Left renal cortex interstitium (tissue), 4 donors: ENCODE data around the gene IL36G. TPM values are rescaled to one million over a fixed set of nuclear protein-coding genes. Genes with fewer than 3 reads are reported as not detected.
"Not testable (repeated sequence)": the region's sequence is repeated elsewhere in the genome, so short reads cannot be mapped to it uniquely, and the experiment has no call there.

Experiments
- DNase-seq, 4 donors: peaks; one replicate each; pipeline ENCODE4 v3.0.0-alpha.2; 2013; ENCODE audit warnings: low read depth in 4 of 4, low spot score in 2 of 4, missing footprints in 1 of 4
- polyA plus RNA-seq, 4 donors: library from polyadenylated mRNA; unstranded; fragments of 120-200 nt; gene quantifications; one replicate each; pipeline ENCODE4 v1.2.1, GENCODE V29; 2013; ENCODE audit not compliant: insufficient read length in 4 of 4

The IL36G gene
- under 1 TPM in 2 of 4 donors, not detected in 2; 0.21 to 0.25 TPM for polyA plus RNA-seq

GRCh38 chr2:112977559-112978056 is at the start of gene IL36G:
IL36G (plus strand) TSS chr2:112978006; CDS start chr2:112978639, 633 bp downstream.
- DNase-seq, result no peak

- DNase-seq, result no peak
Measured at GRCh38 chr2:112933261-112933660, 44.5 kb upstream of the IL36G start.

- not testable (repeated sequence) for DNase-seq
Measured at GRCh38 chr2:112934117-112934516, 43.7 kb upstream of the IL36G start.

GRCh38 chr2:112936927-112937232 is 40.9 kb upstream of the IL36G start:
- DNase-seq, result no peak

- no peak for DNase-seq
Measured at GRCh38 chr2:112938904-112939303, 38.9 kb upstream of the IL36G start.

GRCh38 chr2:112939425-112939824 is 38.4 kb upstream of the IL36G start:
- no peak for DNase-seq

GRCh38 chr2:112940859-112941625 is 36.8 kb upstream of the IL36G start:
- DNase-seq, result no peak

- DNase-seq, result peak; percentile 23 to 62 (median 42)
Measured at GRCh38 chr2:112941753-112942653, 35.8 kb upstream of the IL36G start.

GRCh38 chr2:112942654-112943002 is 35.2 kb upstream of the IL36G start:
- no peak for DNase-seq

GRCh38 chr2:112944971-112945370 is 32.8 kb upstream of the IL36G start:
- no peak for DNase-seq

- DNase-seq, result no peak
Measured at GRCh38 chr2:112946086-112946485, 31.7 kb upstream of the IL36G start.

- no peak for DNase-seq
Measured at GRCh38 chr2:112947374-112947773, 30.4 kb upstream of the IL36G start.

- no peak for DNase-seq
Measured at GRCh38 chr2:112949456-112949855, 28.4 kb upstream of the IL36G start.

GRCh38 chr2:112954364-112954763 is 23.4 kb upstream of the IL36G start:
- DNase-seq, result no peak

GRCh38 chr2:112957511-112957910 is 20.3 kb upstream of the IL36G start:
- DNase-seq, result no peak

- DNase-seq, result peak; percentile 5 to 39 (median 8)
Measured at GRCh38 chr2:112958428-112959108, 19.2 kb upstream of the IL36G start.

- DNase-seq, result no peak
Measured at GRCh38 chr2:112959109-112959812, 18.5 kb upstream of the IL36G start.

GRCh38 chr2:112960230-112960825 is 17.5 kb upstream of the IL36G start:
- DNase-seq, result no peak

- DNase-seq, result no peak
Measured at GRCh38 chr2:112962308-112963175, 15.3 kb upstream of the IL36G start.
